Thyroid gland (tissue), 4 donors: ENCODE measurements around the gene EFCAB7.

Source experiments
- POLR2A ChIP-seq, 2 donors: fragments of 450-650 bp; IDR thresholded peaks; one replicate each; pipeline ENCODE4 v1.6.1; 2017; ENCODE audit warnings: antibody characterized with exemption in 2 of 2, mild to moderate bottlenecking in 2 of 2, moderate library complexity in 1 of 2
- TF ChIP-seq, protein P1 (sequence below), 6 experiments: fragments of 200-600 bp in 3 of 6; fragments of 450-650 bp in 3 of 6; sonication (generic) in 3 of 6; IDR thresholded peaks; one replicate each; pipeline ENCODE4 v1.5.1; 2016 to 2019; ENCODE audit warnings: antibody characterized with exemption in 6 of 6, mild to moderate bottlenecking in 2 of 6, inconsistent platforms in 1 of 6, moderate library complexity in 1 of 6

DNA sequence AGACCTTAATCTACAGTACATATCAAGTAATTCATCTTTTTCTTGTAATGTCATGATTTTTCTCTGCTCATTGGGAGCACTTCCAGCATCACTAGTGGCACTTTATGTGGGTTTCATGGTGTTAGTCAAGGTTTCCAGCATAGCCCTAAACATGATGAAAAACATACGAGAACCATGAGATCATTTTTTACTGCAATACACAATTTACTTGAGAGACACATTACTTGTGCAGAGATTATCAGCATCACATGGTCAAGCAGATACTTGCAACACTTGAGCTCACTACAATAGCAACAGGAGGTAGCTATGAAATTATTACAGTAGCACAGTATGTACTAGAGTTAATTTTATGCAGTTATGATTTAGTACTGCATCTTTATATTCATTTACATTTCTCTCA is 36.7 kb upstream of the EFCAB7 start:
- TF ChIP-seq POLR2A (IDR thresholded peaks at IDR 0.05) = no peak
- TF ChIP-seq, protein P1, sequence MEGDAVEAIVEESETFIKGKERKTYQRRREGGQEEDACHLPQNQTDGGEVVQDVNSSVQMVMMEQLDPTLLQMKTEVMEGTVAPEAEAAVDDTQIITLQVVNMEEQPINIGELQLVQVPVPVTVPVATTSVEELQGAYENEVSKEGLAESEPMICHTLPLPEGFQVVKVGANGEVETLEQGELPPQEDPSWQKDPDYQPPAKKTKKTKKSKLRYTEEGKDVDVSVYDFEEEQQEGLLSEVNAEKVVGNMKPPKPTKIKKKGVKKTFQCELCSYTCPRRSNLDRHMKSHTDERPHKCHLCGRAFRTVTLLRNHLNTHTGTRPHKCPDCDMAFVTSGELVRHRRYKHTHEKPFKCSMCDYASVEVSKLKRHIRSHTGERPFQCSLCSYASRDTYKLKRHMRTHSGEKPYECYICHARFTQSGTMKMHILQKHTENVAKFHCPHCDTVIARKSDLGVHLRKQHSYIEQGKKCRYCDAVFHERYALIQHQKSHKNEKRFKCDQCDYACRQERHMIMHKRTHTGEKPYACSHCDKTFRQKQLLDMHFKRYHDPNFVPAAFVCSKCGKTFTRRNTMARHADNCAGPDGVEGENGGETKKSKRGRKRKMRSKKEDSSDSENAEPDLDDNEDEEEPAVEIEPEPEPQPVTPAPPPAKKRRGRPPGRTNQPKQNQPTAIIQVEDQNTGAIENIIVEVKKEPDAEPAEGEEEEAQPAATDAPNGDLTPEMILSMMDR (IDR thresholded peaks at IDR 0.05) = no peak
